ENCODE data around the gene PTPRS. TPM values are rescaled to one million over a fixed set of nuclear protein-coding genes. Genes with fewer than 3 reads are reported as not detected.
"Not testable (repeated sequence)": the region's sequence is repeated elsewhere in the genome, so short reads cannot be mapped to it uniquely, and the experiment has no call there.

Gene PTPRS
- total RNA-seq (2021; fragmentation: NEBNext Ultra II Directional; extraction: Animal tissue kit (Norgen Biotek cat#: 25700)), result 100 to 1,000 TPM in 2 of 6 experiments, 10 to 100 TPM in 4; 78.4 to 102 (median 96.8) TPM
- long read RNA-seq, transcript PTPRS-209 (4 exons, 478 nt), result major isoform, 5 of 49 reads
- long read RNA-seq, partial matches to known transcripts, result 4 of 49 reads
- long read RNA-seq, other reads (novel, unspliced or antisense), result 40 of 49 reads

DNA sequence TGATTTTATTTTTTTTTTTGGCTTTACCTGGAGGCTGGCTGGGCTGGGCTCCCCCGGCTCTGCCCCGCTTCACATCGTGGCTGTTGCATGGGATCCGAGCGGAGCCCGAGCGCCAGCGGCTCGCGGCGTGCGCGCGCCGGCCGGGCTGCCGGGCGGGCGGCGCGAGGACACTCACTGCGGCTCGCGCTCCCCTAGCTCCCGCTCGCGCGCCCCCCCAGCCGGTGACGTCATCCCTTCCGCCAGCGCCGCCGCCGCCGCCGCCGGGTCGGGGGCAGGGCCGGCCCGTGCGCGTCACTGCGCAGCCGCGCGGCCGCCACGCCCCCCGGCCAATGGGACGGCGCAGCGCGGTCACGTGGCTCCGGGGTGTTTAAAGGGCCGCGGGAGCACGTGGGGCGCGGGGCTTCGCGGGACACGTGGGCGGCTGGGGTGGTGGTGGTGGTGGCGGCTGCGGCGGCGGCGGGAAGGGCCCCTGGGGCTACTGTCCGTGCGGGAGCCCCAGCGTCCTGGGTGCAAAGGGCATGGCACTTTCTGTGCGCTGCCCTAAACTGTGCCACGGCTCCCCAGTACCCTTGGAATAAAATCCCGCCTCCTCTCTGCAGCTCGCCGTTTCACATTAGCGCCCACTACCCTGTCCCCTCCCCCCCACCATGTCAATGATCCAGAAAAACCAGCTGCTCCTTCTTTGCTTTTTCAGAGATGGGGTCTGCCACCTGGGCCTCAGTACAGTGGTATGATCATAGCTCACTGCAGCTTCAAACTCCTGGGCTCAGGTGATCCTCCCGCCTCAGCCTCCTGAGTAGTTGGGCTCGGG lies at the start of gene PTPRS:
TSS of gene PTPRS (minus strand) at position 176 of the 811 bp plus-strand sequence. CDS start 54,672 bp downstream, outside the sequence.
- H3K4me1 Mint-ChIP-seq (ENCODE audit: low read depth), result peaks cover 29% of the 10 kb centered on the region
- no peak within 1 kb of the TSS for H3K27ac Mint-ChIP-seq
- no peaks in the 10 kb centered on the region for H3K36me3 Mint-ChIP-seq (ENCODE audit: low read depth)
- H3K9me3 Mint-ChIP-seq, result no peaks in the 10 kb centered on the region
- peak; percentile 73 for DNase-seq
- peak within 1 kb of the TSS; percentile 84 for H3K4me3 Mint-ChIP-seq
- peaks cover 24% of the 10 kb centered on the region for H3K27me3 Mint-ChIP-seq (ENCODE audit: insufficient read depth)
- TF ChIP-seq, protein P1, sequence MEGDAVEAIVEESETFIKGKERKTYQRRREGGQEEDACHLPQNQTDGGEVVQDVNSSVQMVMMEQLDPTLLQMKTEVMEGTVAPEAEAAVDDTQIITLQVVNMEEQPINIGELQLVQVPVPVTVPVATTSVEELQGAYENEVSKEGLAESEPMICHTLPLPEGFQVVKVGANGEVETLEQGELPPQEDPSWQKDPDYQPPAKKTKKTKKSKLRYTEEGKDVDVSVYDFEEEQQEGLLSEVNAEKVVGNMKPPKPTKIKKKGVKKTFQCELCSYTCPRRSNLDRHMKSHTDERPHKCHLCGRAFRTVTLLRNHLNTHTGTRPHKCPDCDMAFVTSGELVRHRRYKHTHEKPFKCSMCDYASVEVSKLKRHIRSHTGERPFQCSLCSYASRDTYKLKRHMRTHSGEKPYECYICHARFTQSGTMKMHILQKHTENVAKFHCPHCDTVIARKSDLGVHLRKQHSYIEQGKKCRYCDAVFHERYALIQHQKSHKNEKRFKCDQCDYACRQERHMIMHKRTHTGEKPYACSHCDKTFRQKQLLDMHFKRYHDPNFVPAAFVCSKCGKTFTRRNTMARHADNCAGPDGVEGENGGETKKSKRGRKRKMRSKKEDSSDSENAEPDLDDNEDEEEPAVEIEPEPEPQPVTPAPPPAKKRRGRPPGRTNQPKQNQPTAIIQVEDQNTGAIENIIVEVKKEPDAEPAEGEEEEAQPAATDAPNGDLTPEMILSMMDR (IDR thresholded peaks at IDR 0.05), result no peak

DNA sequence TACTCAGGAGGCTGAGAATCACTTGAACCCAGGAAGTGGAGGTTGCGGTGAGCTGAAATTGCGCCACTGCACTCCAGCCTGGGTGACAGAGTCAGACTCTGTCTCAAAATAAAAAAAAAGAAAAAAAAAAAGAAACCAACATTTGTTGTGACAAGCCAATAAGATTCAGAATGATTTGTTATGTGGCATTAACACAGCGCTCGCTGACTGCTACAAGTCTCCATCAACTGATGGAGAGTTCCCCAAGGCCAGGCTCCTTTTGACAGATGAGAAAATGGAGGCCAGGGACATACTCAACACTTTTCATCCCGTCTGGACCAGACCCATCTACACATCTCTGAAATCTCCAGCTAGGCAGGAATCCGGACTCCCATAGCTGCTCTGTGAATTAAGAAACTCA lies 48.7 kb upstream of the PTPRS start:
- no peaks in the 10 kb centered on the region for H3K4me1 Mint-ChIP-seq (ENCODE audit: low read depth)
- peaks cover 46% of the 10 kb centered on the region for H3K27me3 Mint-ChIP-seq (ENCODE audit: insufficient read depth)
- no peak overlapping the region for H3K4me3 Mint-ChIP-seq
- peaks cover 6% of the 10 kb centered on the region for H3K9me3 Mint-ChIP-seq
- H3K36me3 Mint-ChIP-seq (ENCODE audit: low read depth), result peaks cover 5% of the 10 kb centered on the region; the same call in 1 of the 2 replicates
- DNase-seq, result no peak
- TF ChIP-seq, protein P1 (IDR thresholded peaks at IDR 0.05), result no peak
- no peak overlapping the region for H3K27ac Mint-ChIP-seq

DNA sequence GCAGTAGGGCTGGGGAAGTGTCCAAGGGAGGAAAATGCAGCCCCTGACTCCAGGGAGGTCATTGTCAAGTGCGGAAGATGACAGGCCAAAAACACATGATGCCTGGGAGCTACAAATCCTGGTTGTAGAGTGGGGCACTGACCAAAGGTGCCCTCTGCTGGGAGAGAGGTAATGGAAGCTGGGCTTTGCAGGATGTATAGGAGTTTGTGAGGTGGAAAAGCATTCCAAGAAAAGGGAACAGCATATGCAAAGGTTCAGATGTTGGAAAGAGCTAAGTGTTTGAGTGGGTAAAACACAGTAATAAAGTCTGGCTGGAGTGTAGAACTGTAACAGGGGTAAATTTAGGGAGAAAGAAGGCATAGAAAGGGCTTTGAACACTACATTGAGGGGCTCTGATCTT lies 46.9 kb upstream of the PTPRS start:
- peaks cover 24% of the 10 kb centered on the region for H3K9me3 Mint-ChIP-seq
- H3K36me3 Mint-ChIP-seq (ENCODE audit: low read depth), result peaks cover 11% of the 10 kb centered on the region
- no peak for DNase-seq
- TF ChIP-seq, protein P1 (IDR thresholded peaks at IDR 0.05), result no peak
- no peak overlapping the region for H3K27ac Mint-ChIP-seq
- H3K4me1 Mint-ChIP-seq (ENCODE audit: low read depth), result no peaks in the 10 kb centered on the region
- H3K27me3 Mint-ChIP-seq (ENCODE audit: insufficient read depth), result peaks cover 35% of the 10 kb centered on the region
- no peak overlapping the region for H3K4me3 Mint-ChIP-seq

DNA sequence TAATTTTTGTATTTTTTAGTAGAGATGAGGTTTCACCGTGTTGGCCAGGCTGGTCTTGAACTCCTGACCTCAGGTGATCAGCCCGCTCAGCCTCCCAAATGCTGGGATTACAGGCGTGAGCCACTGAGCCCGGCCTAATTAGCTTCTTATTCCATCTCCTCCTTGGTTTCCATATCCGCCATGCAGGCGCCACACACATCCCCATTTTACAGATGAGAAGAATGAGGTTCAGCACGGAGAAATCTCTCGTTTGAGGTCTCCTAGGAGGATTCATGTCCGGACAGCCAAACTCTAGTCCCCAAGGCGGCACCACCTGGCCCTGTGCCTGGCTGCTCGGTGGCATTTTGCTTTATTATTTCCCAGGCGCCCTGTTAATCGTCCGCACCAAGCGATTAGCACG lies 46.2 kb upstream of the PTPRS start:
- Mint-ChIP-seq H3K36me3 (ENCODE audit: low read depth) (peaks cover 15% of the 10 kb centered on the region), H3K4me1 (ENCODE audit: low read depth) (no peaks in the 10 kb centered on the region), H3K27ac (no peak overlapping the region), H3K9me3 (peaks cover 30% of the 10 kb centered on the region), H3K4me3 (no peak overlapping the region), H3K27me3 (ENCODE audit: insufficient read depth) (peaks cover 31% of the 10 kb centered on the region)
- DNase-seq, result no peak
- TF ChIP-seq, protein P1 (IDR thresholded peaks at IDR 0.05), result no peak

DNA sequence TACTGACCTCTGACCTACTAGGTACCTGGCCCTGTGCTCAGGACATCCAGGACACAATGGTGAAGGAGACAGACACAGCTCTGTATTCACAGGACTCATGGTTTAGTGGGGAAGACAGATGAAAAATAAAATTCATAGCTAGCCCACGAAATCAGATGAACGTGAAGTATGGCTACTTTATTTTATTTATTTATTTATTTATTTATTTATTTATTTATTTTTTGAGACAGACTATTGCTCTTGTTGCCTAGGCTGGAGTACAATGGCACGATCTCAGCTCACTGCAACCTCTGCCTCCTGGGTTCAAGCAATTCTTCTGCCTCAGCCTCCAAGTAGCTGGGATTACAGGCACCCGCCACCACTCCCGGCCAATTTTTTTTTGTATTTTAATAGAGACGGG lies 40.6 kb upstream of the PTPRS start:
- peaks cover 29% of the 10 kb centered on the region for H3K9me3 Mint-ChIP-seq
- H3K4me1 Mint-ChIP-seq (ENCODE audit: low read depth); H3K27ac Mint-ChIP-seq; DNase-seq; H3K27me3 Mint-ChIP-seq (ENCODE audit: insufficient read depth); H3K4me3 Mint-ChIP-seq: not testable (repeated sequence)
- peaks cover 13% of the 10 kb centered on the region for H3K36me3 Mint-ChIP-seq (ENCODE audit: low read depth)
